Tibial nerve (tissue), 4 donors: ENCODE results near the gene LRP8. TPM values are rescaled to one million over a fixed set of nuclear protein-coding genes. Genes with fewer than 3 reads are reported as not detected.

Source experiments
- DNase-seq, 2 donors: peaks; one replicate each; pipeline ENCODE4 v3.0.0-alpha.2; 2019; ENCODE audit warnings: low spot score in 2 of 2
- H3K27ac ChIP-seq, 4 donors: fragments of 200-600 bp; sonication (generic) in 3 of 4; one replicate each; pipeline ENCODE4 v1.5.1; 2017 to 2019; ENCODE audit warnings: mild to moderate bottlenecking in 1 of 4
- H3K27me3 ChIP-seq, 2 donors: fragments of 200-600 bp; sonication (generic) in 1 of 2; one replicate each; pipeline versions ENCODE4 v1.5.1 to v1.6.0; 2017 to 2019
- H3K36me3 ChIP-seq, 3 donors: fragments of 200-600 bp; sonication (generic); one replicate each; pipeline ENCODE4 v1.5.1; 2018 to 2019
- H3K4me1 ChIP-seq, 4 donors: fragments of 200-600 bp; sonication (generic) in 3 of 4; one replicate each; pipeline ENCODE4 v1.5.1; 2017 to 2019
- H3K4me3 ChIP-seq, 4 donors: fragments of 200-600 bp; sonication (generic) in 3 of 4; one replicate each; pipeline ENCODE4 v1.5.1; 2017 to 2019; ENCODE audit warnings: mild to moderate bottlenecking in 1 of 4, moderate library complexity in 1 of 4
- H3K9me3 ChIP-seq, 4 donors: fragments of 200-600 bp; sonication (generic) in 3 of 4; one replicate each; pipeline ENCODE4 v1.5.1; 2017 to 2019
- CTCF ChIP-seq, 5 experiments: fragments of 200-600 bp in 3 of 5; fragments of 450-650 bp in 2 of 5; sonication (generic) in 3 of 5; IDR thresholded peaks; one replicate each; pipeline ENCODE4 v1.5.1; 2016 to 2019; ENCODE audit warnings: antibody characterized with exemption in 5 of 5, mild to moderate bottlenecking in 3 of 5, moderate library complexity in 2 of 5
- EP300 ChIP-seq, 2 donors: sonication (generic); formaldehyde crosslinking; IDR thresholded peaks; one replicate each; pipeline ENCODE4 v1.6.1; 2017; ENCODE audit warnings: antibody characterized with exemption in 2 of 2, mild to moderate bottlenecking in 1 of 2
- POLR2A ChIP-seq, 2 donors: fragments of 450-650 bp; IDR thresholded peaks; one replicate each; pipeline ENCODE4 v1.6.1; 2017; ENCODE audit warnings: antibody characterized with exemption in 2 of 2, mild to moderate bottlenecking in 2 of 2, moderate library complexity in 2 of 2
- WGBS, 2 donors: methylation state at CpG; one replicate each; pipeline ENCODE4 v1.1.5; 2018; 5-methylcytosine and 5-hydroxymethylcytosine counted together
- total RNA-seq, 4 donors: library from RNA; depleted of rRNA; stranded (reverse); fragments of >200 nt; gene quantifications; one replicate each; pipeline ENCODE4 v1.1.0, GENCODE V29; 2016

LRP8 gene
- total RNA-seq, 4 donors from 2014 or later, result 2.2 to 15.0 (median 2.5) TPM

- Histone ChIP-seq H3K27ac (no peak overlapping the region), H3K36me3 (no peaks in the 10 kb centered on the region), H3K4me1 (no peaks in the 10 kb centered on the region), H3K4me3 (no peak overlapping the region), H3K27me3 (peaks cover 0 to 4% of the 10 kb centered on the region in 2 donors), H3K9me3 (no peaks in the 10 kb centered on the region)
- no peak for DNase-seq
- no peak for TF ChIP-seq CTCF (IDR thresholded peaks at IDR 0.05)
- no peak for TF ChIP-seq POLR2A (IDR thresholded peaks at IDR 0.05)
- no peak for TF ChIP-seq EP300 (IDR thresholded peaks at IDR 0.05)
- WGBS, 2 donors, result 75 to 97% methylated on average over 5 to 6 of the region's 7 CpGs
Observed at GRCh38 chr1:53341961-53342707, 14.3 kb upstream of the LRP8 start.

GRCh38 chr1:53341521-53341895, 13.6 kb upstream of the LRP8 start:
- Histone ChIP-seq H3K4me1 (no peaks in the 10 kb centered on the region), H3K27me3 (peaks cover 0 to 4% of the 10 kb centered on the region in 2 donors), H3K9me3 (no peaks in the 10 kb centered on the region), H3K36me3 (no peaks in the 10 kb centered on the region), H3K4me3 (no peak overlapping the region), H3K27ac (no peak overlapping the region)
- DNase-seq, result no peak
- WGBS, 2 donors, result 87 to 91% methylated on average over 5 of the region's 5 CpGs
- TF ChIP-seq CTCF (IDR thresholded peaks at IDR 0.05) (no peak), EP300 (IDR thresholded peaks at IDR 0.05) (no peak)

GRCh38 chr1:53340660-53341520, 13.0 kb upstream of the LRP8 start:
- 91 to 92% methylated on average over 9 of the region's 9 CpGs for WGBS, 2 donors
- DNase-seq, result no peak

GRCh38 chr1:53339736-53340635, 12.1 kb upstream of the LRP8 start:
- Histone ChIP-seq H3K36me3 (no peaks in the 10 kb centered on the region), H3K27me3 (peaks cover 0 to 4% of the 10 kb centered on the region in 2 donors), H3K4me3 (no peak overlapping the region), H3K27ac (no peak overlapping the region), H3K4me1 (no peaks in the 10 kb centered on the region), H3K9me3 (no peaks in the 10 kb centered on the region)
- DNase-seq, result no peak
- no peak for TF ChIP-seq CTCF (IDR thresholded peaks at IDR 0.05)
- no peak for TF ChIP-seq EP300 (IDR thresholded peaks at IDR 0.05)
- TF ChIP-seq POLR2A (IDR thresholded peaks at IDR 0.05), result no peak
- WGBS, 2 donors, result 64 to 77% methylated on average over 8 of the region's 8 CpGs

More at GRCh38 chr1:53340660-53341520, 13.0 kb upstream of the LRP8 start:
- Histone ChIP-seq H3K36me3 (no peaks in the 10 kb centered on the region), H3K4me1 (no peaks in the 10 kb centered on the region), H3K27me3 (peaks cover 0 to 4% of the 10 kb centered on the region in 2 donors), H3K9me3 (no peaks in the 10 kb centered on the region), H3K27ac (no peak overlapping the region), H3K4me3 (no peak overlapping the region)
- TF ChIP-seq POLR2A (IDR thresholded peaks at IDR 0.05), result no peak
- TF ChIP-seq CTCF (IDR thresholded peaks at IDR 0.05), result no peak
- TF ChIP-seq EP300 (IDR thresholded peaks at IDR 0.05), result no peak
